Measurements from ENCODE around the gene ACTMAP. TPM values are rescaled to one million over a fixed set of nuclear protein-coding genes. Genes with fewer than 3 reads are reported as not detected.

ACTMAP gene
- total and polyA plus RNA-seq, 2 of the 13 experiments (the other 11 are each of a cell fraction or from before 2014, with no cell fraction given), result 2.2 to 7.9 TPM

DNA sequence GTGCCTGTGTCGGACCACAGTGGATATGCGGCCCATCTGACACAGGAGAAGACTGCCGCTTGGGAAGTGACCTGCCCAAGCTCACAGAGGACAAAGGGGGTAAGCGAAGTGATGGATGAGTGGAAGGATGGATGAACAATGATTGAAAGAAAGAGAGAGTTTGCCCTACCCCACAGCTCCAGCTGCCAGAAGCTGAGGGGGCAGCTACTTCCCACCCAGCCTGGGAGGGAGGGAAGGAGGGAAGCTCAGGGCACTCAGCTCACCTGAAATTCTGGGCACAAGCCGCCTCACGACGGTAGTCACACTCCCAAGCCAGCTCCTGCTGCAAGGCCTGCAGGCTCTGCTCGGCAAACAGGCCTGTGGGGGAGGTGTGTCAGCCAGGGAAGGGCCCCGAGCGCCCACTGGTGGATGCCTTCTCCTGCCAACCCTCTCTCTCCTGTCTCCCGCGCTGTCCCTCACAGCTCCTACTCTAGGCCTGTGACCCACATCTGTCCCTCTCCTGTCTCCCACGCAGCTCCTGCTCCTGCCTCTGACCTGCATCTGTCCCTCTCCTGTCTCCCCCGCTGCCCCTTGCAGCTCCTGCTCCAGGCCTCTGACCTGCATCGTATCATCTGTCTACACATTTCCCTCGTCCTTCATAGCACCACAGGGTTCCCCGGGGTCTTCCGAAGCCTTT, 47.8 kb downstream of the ACTMAP start (continued):
- TF ChIP-seq ZNF790 (CRISPR knock-in tag; IDR thresholded peaks at IDR 0.05; ENCODE audit: borderline replicate concordance), result no peak
- 0 out of 2 replicates have a peak, but pooled peaks have one; percentile 38 for TF ChIP-seq MEIS1 (CRISPR knock-in tag; IDR thresholded peaks at IDR 0.05; ENCODE audit: borderline replicate concordance)
- no peak for TF ChIP-seq ZSCAN20 (CRISPR knock-in tag; IDR thresholded peaks at IDR 0.05; ENCODE audit: borderline replicate concordance)
- TF ChIP-seq ZSCAN25 (CRISPR knock-in tag; IDR thresholded peaks at IDR 0.05), result 0 out of 2 replicates have a peak, but pooled peaks have one; percentile 21
- no peak for TF ChIP-seq SP4 (CRISPR knock-in tag; IDR thresholded peaks at IDR 0.05)
- peak; percentile 52; the same call in 1 of the 2 replicates for TF ChIP-seq ZFP91 (CRISPR knock-in tag; IDR thresholded peaks at IDR 0.05; ENCODE audit: borderline replicate concordance)
- no peak for TF ChIP-seq REXO4 (CRISPR knock-in tag; IDR thresholded peaks at IDR 0.05; ENCODE audit: borderline replicate concordance)
- no peak for TF ChIP-seq TRIM22 (IDR thresholded peaks at IDR 0.05)
- 0 out of 2 replicates have a peak, but pooled peaks have one; percentile 17 for TF ChIP-seq CBX5 (CRISPR knock-in tag; IDR thresholded peaks at IDR 0.05; ENCODE audit: borderline replicate concordance)
- TF ChIP-seq ZFP90 (CRISPR knock-in tag; IDR thresholded peaks at IDR 0.05; ENCODE audit: borderline replicate concordance), result no peak
- no peak for TF ChIP-seq ZSCAN12 (CRISPR knock-in tag; IDR thresholded peaks at IDR 0.05)
- no peak for TF ChIP-seq E2F2 (CRISPR knock-in tag; IDR thresholded peaks at IDR 0.05; ENCODE audit: borderline replicate concordance)
- TF ChIP-seq ZNF615 (CRISPR knock-in tag; IDR thresholded peaks at IDR 0.05; ENCODE audit: borderline replicate concordance), result no peak
- TF ChIP-seq, protein P1, sequence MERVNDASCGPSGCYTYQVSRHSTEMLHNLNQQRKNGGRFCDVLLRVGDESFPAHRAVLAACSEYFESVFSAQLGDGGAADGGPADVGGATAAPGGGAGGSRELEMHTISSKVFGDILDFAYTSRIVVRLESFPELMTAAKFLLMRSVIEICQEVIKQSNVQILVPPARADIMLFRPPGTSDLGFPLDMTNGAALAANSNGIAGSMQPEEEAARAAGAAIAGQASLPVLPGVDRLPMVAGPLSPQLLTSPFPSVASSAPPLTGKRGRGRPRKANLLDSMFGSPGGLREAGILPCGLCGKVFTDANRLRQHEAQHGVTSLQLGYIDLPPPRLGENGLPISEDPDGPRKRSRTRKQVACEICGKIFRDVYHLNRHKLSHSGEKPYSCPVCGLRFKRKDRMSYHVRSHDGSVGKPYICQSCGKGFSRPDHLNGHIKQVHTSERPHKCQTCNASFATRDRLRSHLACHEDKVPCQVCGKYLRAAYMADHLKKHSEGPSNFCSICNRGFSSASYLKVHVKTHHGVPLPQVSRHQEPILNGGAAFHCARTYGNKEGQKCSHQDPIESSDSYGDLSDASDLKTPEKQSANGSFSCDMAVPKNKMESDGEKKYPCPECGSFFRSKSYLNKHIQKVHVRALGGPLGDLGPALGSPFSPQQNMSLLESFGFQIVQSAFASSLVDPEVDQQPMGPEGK (CRISPR knock-in tag; IDR thresholded peaks at IDR 0.05), result no peak
- no peak for TF ChIP-seq SOX5 (CRISPR knock-in tag; IDR thresholded peaks at IDR 0.05; ENCODE audit: borderline replicate concordance)
- TF ChIP-seq MTA1 (CRISPR knock-in tag; IDR thresholded peaks at IDR 0.05; ENCODE audit: borderline replicate concordance), result no peak
- TF ChIP-seq ZKSCAN1 (IDR thresholded peaks at IDR 0.05; ENCODE audit: low read length), result no peak
- no peak for TF ChIP-seq ZFYVE20 (CRISPR knock-in tag; IDR thresholded peaks at IDR 0.05; ENCODE audit: borderline replicate concordance, low read depth)
- TF ChIP-seq, protein P2, sequence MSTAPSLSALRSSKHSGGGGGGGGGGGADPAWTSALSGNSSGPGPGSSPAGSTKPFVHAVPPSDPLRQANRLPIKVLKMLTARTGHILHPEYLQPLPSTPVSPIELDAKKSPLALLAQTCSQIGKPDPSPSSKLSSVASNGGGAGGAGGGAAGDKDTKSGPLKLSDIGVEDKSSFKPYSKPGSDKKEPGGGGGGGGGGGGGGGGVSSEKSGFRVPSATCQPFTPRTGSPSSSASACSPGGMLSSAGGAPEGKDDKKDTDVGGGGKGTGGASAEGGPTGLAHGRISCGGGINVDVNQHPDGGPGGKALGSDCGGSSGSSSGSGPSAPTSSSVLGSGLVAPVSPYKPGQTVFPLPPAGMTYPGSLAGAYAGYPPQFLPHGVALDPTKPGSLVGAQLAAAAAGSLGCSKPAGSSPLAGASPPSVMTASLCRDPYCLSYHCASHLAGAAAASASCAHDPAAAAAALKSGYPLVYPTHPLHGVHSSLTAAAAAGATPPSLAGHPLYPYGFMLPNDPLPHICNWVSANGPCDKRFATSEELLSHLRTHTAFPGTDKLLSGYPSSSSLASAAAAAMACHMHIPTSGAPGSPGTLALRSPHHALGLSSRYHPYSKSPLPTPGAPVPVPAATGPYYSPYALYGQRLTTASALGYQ (CRISPR knock-in tag; IDR thresholded peaks at IDR 0.05), result no peak
- TF ChIP-seq, protein P3, sequence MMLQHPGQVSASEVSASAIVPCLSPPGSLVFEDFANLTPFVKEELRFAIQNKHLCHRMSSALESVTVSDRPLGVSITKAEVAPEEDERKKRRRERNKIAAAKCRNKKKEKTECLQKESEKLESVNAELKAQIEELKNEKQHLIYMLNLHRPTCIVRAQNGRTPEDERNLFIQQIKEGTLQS (CRISPR knock-in tag; IDR thresholded peaks at IDR 0.05), result no peak
- no peak for TF ChIP-seq ZNF510 (CRISPR knock-in tag; IDR thresholded peaks at IDR 0.05; ENCODE audit: low read depth)
